ENCODE data around the gene SMPD3. TPM values are rescaled to one million over a fixed set of nuclear protein-coding genes. Genes with fewer than 3 reads are reported as not detected.

SMPD3 gene
- total and polyA plus RNA-seq, 9 of the 15 experiments (the other 6 are each of a cell fraction or from before 2014, with no cell fraction given) = 0.03 to 1.2 (median 0.18) TPM

DNA sequence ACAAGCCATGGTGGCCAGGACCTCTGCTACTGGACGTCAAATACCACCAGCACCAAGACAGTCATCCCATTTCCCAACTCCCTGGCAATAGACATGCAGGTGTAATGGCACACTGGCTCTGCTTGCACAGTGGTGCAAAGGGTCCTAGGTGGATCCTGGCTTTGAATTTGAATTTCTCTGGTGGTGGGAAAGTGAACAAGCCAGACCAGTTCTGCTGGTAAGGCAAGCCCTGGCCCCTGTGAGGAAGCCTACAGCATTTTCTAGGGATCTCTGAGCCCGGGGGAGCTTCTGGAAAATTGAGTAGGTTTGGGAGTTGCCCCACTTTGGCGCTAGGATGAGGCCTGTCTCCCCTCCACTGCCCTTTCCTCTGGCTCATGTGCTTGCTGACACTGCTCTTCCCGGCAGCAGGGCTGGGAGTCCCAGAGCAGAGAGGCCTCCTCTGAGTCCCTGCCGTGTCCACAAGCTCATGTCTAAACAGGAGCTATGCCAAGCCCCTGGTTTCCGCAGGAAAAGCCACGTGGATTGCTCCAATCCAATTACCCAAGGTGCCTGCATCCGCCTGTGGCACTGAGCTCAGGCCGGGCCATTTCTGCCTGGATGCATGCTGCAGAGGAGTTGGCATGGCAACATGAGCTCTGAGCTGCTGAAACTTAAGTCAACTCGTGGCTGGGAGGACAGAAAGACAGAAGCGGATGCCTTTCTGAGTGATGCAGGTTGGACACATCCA, 70.5 kb downstream of the SMPD3 start:
- H3K9ac ChIP-seq (ENCODE audit: insufficient read depth in 1 of 2, low read depth in 2 of 2, low read length in 2 of 2) = no peak overlapping the region; a peak in 1 of 4 replicates
- 33% methylated on average over 11 of the region's 11 CpGs for WGBS (ENCODE audit: insufficient coverage, low coverage, missing lambda C conversion rate)
- in situ Hi-C loops (cut with MboI) (no loop called here), intact Hi-C loops (cut with micrococcal nuclease) (no loop called here)
- ATAC-seq = no peak
- ChIA-PET CTCF (ENCODE audit: low intra/inter-chr PET ratio) (no interaction called here), POLR2A (interaction anchor here (1.0 to 1.7 kb wide), 2 partner anchors 13 to 15 kb away, joined by 3 to 4 read pairs; no protein-coding TSS in a partner anchor)
- no peak for DNase-seq (ENCODE audit: extremely low read depth in 1 of 4, low spot score in 3 of 4)
- no TSS peak for BruUV-seq (replicated peaks)
- no peaks in the 10 kb centered on the region for H3K9me3 ChIP-seq (replicated peaks; ENCODE audit: control insufficient read depth, insufficient read depth, low read depth, low read length)
- peaks cover 8% of the 10 kb centered on the region; the same call in 1 of the 2 replicates for H4K20me1 ChIP-seq (replicated peaks; ENCODE audit: control insufficient read depth, insufficient read depth, low read length)
- peaks cover 18 to 30% of the 10 kb centered on the region in 2 experiments; a peak in 4 of 5 replicates for H3K27me3 ChIP-seq (ENCODE audit: control insufficient read depth in 2 of 2, insufficient read depth in 2 of 2, low read length in 2 of 2)
- H3K9me1 ChIP-seq (ENCODE audit: control insufficient read depth, insufficient read depth, low read length) = no peaks in the 10 kb centered on the region
- H3K36me3 ChIP-seq (ENCODE audit: control insufficient read depth, insufficient read depth, low read length) = no peaks in the 10 kb centered on the region
- no peak overlapping the region for H3K4me2 ChIP-seq (ENCODE audit: insufficient read depth, low read length)
- no peak overlapping the region for H3K4me3 ChIP-seq
- no peaks in the 10 kb centered on the region for H3K79me2 ChIP-seq (ENCODE audit: control insufficient read depth, insufficient read depth, low read length)
- no peak overlapping the region for H2AFZ ChIP-seq (ENCODE audit: low read depth, low read length)
- H3K4me1 ChIP-seq (replicated peaks in 1 of 2; ENCODE audit: control insufficient read depth in 2 of 2, insufficient read depth in 2 of 2, low read length in 2 of 2) = peaks cover 20 to 21% of the 10 kb centered on the region in 2 experiments
- H3K27ac ChIP-seq (ENCODE audit: extremely low read depth, low read depth, low read length) = no peak overlapping the region
- no peak for TF ChIP-seq ZNF41 (CRISPR knock-in tag; conservative IDR thresholded peaks at IDR 0.05)
- TF ChIP-seq E2F3 (CRISPR knock-in tag; IDR thresholded peaks at IDR 0.05) = no peak
- TF ChIP-seq SP1 (CRISPR knock-in tag; IDR thresholded peaks at IDR 0.05) = no peak
- no peak for TF ChIP-seq DNMT1 (IDR thresholded peaks at IDR 0.05)
- TF ChIP-seq SIN3B (IDR thresholded peaks at IDR 0.05; ENCODE audit: low read depth) = no peak
- TF ChIP-seq SAFB2 (IDR thresholded peaks at IDR 0.05; ENCODE audit: borderline replicate concordance, low read depth, low read length, severe bottlenecking) = no peak
- TF ChIP-seq FOSL1 (tag; conservative IDR thresholded peaks at IDR 0.05) = no peak
- no peak for TF ChIP-seq RNF2 (IDR thresholded peaks at IDR 0.05)
- no peak for TF ChIP-seq GABPB2 (CRISPR knock-in tag; conservative IDR thresholded peaks at IDR 0.05)
- no peak for TF ChIP-seq CCNT2 (IDR thresholded peaks at IDR 0.05; ENCODE audit: borderline replicate concordance, extremely low read depth, insufficient read length, low read depth, low read length)
- no peak for TF ChIP-seq PHF21A (IDR thresholded peaks at IDR 0.05; ENCODE audit: borderline replicate concordance, low read depth)
- TF ChIP-seq, protein P1, sequence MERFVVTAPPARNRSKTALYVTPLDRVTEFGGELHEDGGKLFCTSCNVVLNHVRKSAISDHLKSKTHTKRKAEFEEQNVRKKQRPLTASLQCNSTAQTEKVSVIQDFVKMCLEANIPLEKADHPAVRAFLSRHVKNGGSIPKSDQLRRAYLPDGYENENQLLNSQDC (CRISPR knock-in tag; IDR thresholded peaks at IDR 0.05) = no peak
- no peak for TF ChIP-seq CREB3 (tag; conservative IDR thresholded peaks at IDR 0.05; ENCODE audit: low read depth)
- TF ChIP-seq, protein P2, sequence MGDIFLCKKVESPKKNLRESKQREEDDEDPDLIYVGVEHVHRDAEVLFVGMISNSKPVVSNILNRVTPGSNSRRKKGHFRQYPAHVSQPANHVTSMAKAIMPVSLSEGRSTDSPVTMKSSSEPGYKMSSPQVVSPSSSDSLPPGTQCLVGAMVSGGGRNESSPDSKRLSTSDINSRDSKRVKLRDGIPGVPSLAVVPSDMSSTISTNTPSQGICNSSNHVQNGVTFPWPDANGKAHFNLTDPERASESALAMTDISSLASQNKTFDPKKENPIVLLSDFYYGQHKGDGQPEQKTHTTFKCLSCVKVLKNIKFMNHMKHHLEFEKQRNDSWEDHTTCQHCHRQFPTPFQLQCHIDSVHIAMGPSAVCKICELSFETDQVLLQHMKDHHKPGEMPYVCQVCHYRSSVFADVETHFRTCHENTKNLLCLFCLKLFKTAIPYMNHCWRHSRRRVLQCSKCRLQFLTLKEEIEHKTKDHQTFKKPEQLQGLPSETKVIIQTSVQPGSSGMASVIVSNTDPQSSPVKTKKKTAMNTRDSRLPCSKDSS (IDR thresholded peaks at IDR 0.05; ENCODE audit: low read depth, partially characterized antibody) = no peak
- no peak for TF ChIP-seq CBFB (CRISPR knock-in tag; IDR thresholded peaks at IDR 0.05)
- FAIRE-seq = no peak
